Activated CD4-positive, alpha-beta T cell treated with anti-CD3 and anti-CD28 coated beads, Interleukin-10, Interleukin-2, amounts not matched to agents 100 ng/mL and 50 ng/mL, durations not matched to agents 16 hours and 8 hours (primary cell): Measurements from ENCODE around the gene SHISA7.
A peak's percentile ranks its signal among the peaks of the same experiment; 100 is the strongest.
"Not testable (repeated sequence)": the region's sequence is repeated elsewhere in the genome, so short reads cannot be mapped to it uniquely, and the experiment has no call there.

Experiments
- DNase-seq: peaks from one replicate; pipeline ENCODE4 v3.0.0-alpha.2; 2020

SHISA7 gene

GRCh38 chr19:55462722-55463121 is 19.6 kb upstream of the SHISA7 start:
- no peak for DNase-seq

- DNase-seq, result no peak
Measured at GRCh38 chr19:55461974-55462626, 19.0 kb upstream of the SHISA7 start.

- peak; percentile 100 for DNase-seq
Measured at GRCh38 chr19:55461259-55461973, 18.3 kb upstream of the SHISA7 start, which contains the start of gene ISOC2. Gene ISOC2, minus strand, starts transcription at chr19:55461642. Its CDS starts 5,156 bp downstream, at chr19:55456486.

GRCh38 chr19:55460670-55461258 is 17.7 kb upstream of the SHISA7 start:
- peak; percentile 70 for DNase-seq

GRCh38 chr19:55459950-55460657 is 17.0 kb upstream of the SHISA7 start:
- no peak for DNase-seq

GRCh38 chr19:55459551-55459949 is 16.4 kb upstream of the SHISA7 start:
- no peak for DNase-seq

GRCh38 chr19:55457683-55458457 is 14.8 kb upstream of the SHISA7 start:
- no peak for DNase-seq

- DNase-seq, result no peak
Measured at GRCh38 chr19:55456347-55456746, 13.2 kb upstream of the SHISA7 start.

- no peak for DNase-seq
Measured at GRCh38 chr19:55455576-55456235, 12.6 kb upstream of the SHISA7 start.

GRCh38 chr19:55454787-55455243 is 11.7 kb upstream of the SHISA7 start:
- DNase-seq, result peak; percentile 56

- DNase-seq, result no peak
Measured at GRCh38 chr19:55453511-55454260, 10.6 kb upstream of the SHISA7 start.

GRCh38 chr19:55452749-55453346 is 9.7 kb upstream of the SHISA7 start:
- peak; percentile 63 for DNase-seq

- no peak for DNase-seq
Measured at GRCh38 chr19:55451965-55452748, 9.1 kb upstream of the SHISA7 start.

- no peak for DNase-seq
Measured at GRCh38 chr19:55451163-55451964, 8.3 kb upstream of the SHISA7 start.

GRCh38 chr19:55449469-55449868 is 6.4 kb upstream of the SHISA7 start:
- no peak for DNase-seq

- DNase-seq, result not testable (repeated sequence)
Measured at GRCh38 chr19:55448175-55448490, 5.0 kb upstream of the SHISA7 start.

GRCh38 chr19:55447421-55448174 is 4.5 kb upstream of the SHISA7 start:
- no peak for DNase-seq

GRCh38 chr19:55446060-55446459 is 3.0 kb upstream of the SHISA7 start:
- no peak for DNase-seq
